WERI-Rb-1 (cell line): ENCODE measurements around the gene RANBP3.

ENCODE experiments used
- DNase-seq: peaks from one replicate; pipeline ENCODE4 v3.0.0-alpha.2; 2020
- H3K27ac ChIP-seq: fragments of 250-450 bp; sonication (Bioruptor Pico); 2 replicates; pipeline ENCODE4 v1.5.1; 2020; ENCODE audit warnings: mild to moderate bottlenecking, moderate library complexity
- H3K27me3 ChIP-seq: fragments of 250-450 bp; sonication (Bioruptor Pico); 2 replicates; pipeline ENCODE4 v1.5.1; 2021; ENCODE audit warnings: mild to moderate bottlenecking, low read depth, moderate library complexity; ENCODE audit not compliant: insufficient read depth, severe bottlenecking
- H3K36me3 ChIP-seq: fragments of 250-450 bp; sonication (Bioruptor Pico); 2 replicates; pipeline ENCODE4 v1.5.1; 2020; ENCODE audit warnings: mild to moderate bottlenecking, moderate library complexity
- H3K4me3 ChIP-seq: 2 replicates; pipeline ENCODE4 v1.5.1; 2011; ENCODE audit warnings: low read depth, mild to moderate bottlenecking, control low read depth, low read length
- H3K9me3 ChIP-seq: fragments of 250-450 bp; sonication (Bioruptor Pico); 2 replicates; pipeline ENCODE4 v1.5.1; 2021; ENCODE audit warnings: mild to moderate bottlenecking, moderate library complexity; ENCODE audit not compliant: severe bottlenecking
- TF ChIP-seq, protein P1 (sequence below): IDR thresholded peaks from 2 replicates; pipeline ENCODE4 v1.5.1; 2011; ENCODE audit warnings: low read depth, mild to moderate bottlenecking, control low read depth, inconsistent platforms, low read length

The RANBP3 gene

DNA sequence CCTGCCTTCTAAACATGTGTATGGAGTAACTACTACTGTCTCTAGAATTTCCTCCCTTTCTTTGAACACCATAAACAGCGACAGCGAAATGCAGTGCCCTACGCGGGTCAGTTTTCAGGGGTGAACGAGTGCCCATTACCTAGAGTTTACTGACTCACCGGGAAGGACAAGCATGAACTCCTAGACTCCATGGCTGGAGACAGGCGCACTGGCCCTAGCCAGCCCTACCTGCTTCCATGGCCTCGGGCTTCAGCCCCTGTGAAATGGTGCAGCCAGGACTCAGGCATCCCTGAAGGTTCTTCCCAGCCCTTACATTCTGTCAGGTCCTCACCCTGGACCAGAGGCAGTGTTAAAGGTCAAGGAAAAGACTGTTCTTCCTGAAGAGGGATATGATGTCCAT, 8.5 kb downstream of the RANBP3 start:
- TF ChIP-seq, protein P1, sequence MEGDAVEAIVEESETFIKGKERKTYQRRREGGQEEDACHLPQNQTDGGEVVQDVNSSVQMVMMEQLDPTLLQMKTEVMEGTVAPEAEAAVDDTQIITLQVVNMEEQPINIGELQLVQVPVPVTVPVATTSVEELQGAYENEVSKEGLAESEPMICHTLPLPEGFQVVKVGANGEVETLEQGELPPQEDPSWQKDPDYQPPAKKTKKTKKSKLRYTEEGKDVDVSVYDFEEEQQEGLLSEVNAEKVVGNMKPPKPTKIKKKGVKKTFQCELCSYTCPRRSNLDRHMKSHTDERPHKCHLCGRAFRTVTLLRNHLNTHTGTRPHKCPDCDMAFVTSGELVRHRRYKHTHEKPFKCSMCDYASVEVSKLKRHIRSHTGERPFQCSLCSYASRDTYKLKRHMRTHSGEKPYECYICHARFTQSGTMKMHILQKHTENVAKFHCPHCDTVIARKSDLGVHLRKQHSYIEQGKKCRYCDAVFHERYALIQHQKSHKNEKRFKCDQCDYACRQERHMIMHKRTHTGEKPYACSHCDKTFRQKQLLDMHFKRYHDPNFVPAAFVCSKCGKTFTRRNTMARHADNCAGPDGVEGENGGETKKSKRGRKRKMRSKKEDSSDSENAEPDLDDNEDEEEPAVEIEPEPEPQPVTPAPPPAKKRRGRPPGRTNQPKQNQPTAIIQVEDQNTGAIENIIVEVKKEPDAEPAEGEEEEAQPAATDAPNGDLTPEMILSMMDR, result no peak
- Histone ChIP-seq H3K4me3 (no peak overlapping the region), H3K36me3 (peaks cover 70% of the 10 kb centered on the region), H3K27me3 (no peaks in the 10 kb centered on the region), H3K9me3 (no peaks in the 10 kb centered on the region), H3K27ac (no peak overlapping the region; the same call in 1 of the 2 replicates)
- no peak for DNase-seq

DNA sequence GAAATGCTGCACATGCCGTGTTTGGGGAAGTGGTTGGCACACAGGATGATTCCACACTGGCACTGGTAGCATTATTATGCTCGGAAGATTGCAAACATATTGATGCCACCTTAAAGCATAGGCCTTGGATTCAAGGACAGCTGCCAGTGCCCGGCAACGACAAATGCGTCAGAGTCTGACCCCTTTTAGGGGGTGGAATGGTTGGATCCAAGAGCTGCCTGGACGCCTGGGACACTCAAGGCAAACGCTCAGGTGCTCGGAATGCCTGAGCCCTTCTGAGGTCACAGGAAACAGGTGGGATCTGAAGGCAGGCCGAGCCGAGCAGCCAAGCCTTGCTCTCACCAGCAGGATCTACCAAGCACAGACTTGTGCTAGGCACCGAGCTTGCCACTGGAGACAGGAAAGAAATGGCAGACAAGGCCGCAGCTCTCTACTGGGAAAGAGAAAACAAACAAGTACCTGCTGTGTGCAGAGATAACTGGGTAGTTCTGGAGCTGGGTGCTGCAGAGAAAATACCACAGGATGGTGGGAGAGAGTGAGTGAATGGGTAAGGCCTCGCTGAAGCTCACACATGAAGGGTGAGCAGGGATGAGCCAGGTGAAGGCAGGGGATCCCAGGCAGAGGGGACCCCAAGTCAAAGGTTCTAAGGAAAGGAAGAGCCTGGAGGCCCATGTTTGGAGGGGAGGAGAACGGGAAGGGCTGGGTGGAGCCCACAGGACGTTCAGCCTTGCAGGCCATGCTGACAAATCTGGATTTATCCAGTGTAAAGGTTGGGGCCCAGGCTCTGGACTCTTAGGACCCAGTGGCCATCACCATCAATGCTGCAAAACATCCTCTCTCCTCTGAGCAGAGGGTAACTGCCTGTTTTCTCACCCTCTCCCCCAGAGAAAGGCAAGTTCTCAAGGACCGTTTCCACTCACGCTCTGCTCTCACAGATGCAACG, 9.2 kb downstream of the RANBP3 start:
- no peak overlapping the region for H3K4me3 ChIP-seq
- peak overlapping the region; percentile 51 for H3K27ac ChIP-seq
- H3K27me3 ChIP-seq, result no peaks in the 10 kb centered on the region
- H3K9me3 ChIP-seq, result no peaks in the 10 kb centered on the region
- peaks cover 66% of the 10 kb centered on the region for H3K36me3 ChIP-seq
- TF ChIP-seq, protein P1, result no peak
- DNase-seq, result no peak

DNA sequence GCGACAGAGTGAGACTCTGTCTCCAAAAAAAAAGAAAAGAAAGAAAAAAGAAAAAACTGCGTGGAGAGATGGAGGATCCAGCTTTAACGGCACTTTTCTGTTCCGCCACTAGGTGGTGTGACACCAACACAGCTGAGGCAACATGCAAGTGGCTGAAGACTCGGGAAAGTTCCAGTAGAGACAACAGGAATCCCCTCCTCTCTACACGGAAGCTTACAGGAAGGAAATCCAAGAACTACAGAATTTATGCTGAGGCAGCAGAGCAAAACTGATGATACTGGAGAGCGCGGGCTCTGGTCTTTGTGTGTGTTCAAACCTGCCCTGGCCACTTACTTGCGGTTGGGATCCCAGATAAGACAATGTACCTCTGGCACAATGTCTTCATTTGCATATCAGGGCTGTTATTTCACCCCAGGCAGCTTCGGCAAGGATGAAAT, 9.9 kb downstream of the RANBP3 start:
- Histone ChIP-seq H3K9me3 (no peaks in the 10 kb centered on the region), H3K27me3 (no peaks in the 10 kb centered on the region), H3K36me3 (peaks cover 60% of the 10 kb centered on the region), H3K27ac (peak overlapping the region; percentile 51), H3K4me3 (no peak overlapping the region)
- TF ChIP-seq, protein P1, result peak; percentile 92
- DNase-seq, result peak; percentile 63

DNA sequence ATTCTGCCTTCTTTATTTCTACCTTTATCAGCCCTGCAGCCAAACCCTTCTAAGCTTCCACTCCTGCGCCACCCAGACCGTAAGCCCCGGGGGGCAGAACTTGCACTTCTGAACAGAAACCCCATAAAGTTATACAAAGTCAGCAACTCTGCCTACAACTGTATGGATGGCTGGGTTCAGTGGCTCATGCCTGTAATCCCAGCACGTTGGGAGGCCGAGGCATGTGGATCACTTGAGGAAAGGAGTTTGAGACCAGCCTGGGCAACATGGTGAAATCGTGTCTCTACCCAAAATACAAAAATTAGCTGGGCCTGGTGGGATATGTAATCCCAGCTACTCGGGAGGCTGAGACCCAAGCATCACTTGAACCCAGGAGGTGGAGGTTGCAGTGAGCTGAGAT, 10.4 kb downstream of the RANBP3 start:
- TF ChIP-seq, protein P1, result no peak
- H3K9me3 ChIP-seq, result no peaks in the 10 kb centered on the region
- no peak overlapping the region for H3K4me3 ChIP-seq
- no peak overlapping the region for H3K27ac ChIP-seq
- peaks cover 56% of the 10 kb centered on the region for H3K36me3 ChIP-seq
- H3K27me3 ChIP-seq, result no peaks in the 10 kb centered on the region
- DNase-seq, result no peak

DNA sequence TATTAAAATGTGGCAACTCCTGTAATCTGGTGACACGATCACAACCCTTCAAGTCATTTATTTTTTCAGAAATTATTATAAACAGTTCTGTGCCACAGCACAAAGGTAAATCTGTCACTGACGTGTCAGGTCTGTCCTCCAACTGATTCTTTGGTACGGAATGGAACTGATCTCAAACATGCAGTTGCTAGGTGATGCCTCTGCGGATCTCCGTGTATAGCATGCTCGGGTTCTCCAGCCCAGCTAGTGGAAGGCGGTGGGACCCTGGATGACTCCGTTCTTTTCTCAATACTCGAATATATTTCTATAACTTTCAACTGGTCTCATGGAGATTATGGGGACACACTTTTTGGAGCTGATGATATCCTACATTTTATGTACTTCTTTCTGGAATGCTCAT, 11.0 kb downstream of the RANBP3 start:
- Histone ChIP-seq H3K27ac (no peak overlapping the region), H3K27me3 (no peaks in the 10 kb centered on the region), H3K36me3 (peaks cover 54% of the 10 kb centered on the region), H3K9me3 (no peaks in the 10 kb centered on the region), H3K4me3 (no peak overlapping the region)
- TF ChIP-seq, protein P1, result no peak
- no peak for DNase-seq
